Neural cell (in vitro differentiated cells): Measurements from ENCODE around the gene PNPLA4.

Source experiments
- EP300 ChIP-seq: fragments of 450-650 bp; conservative IDR thresholded peaks from 2 replicates; pipeline ENCODE4 v1.6.1; 2014; ENCODE audit warnings: antibody characterized with exemption, mild to moderate bottlenecking, moderate library complexity; ENCODE audit not compliant: poor library complexity, severe bottlenecking
- EZH2 ChIP-seq: fragments of 200-600, 300-800 bp; shearing (Covaris generic), sonication (generic); IDR thresholded peaks from 2 replicates; pipeline ENCODE4 v1.6.1; 2014; ENCODE audit warnings: antibody characterized with exemption, low read length, borderline replicate concordance, mild to moderate bottlenecking; ENCODE audit not compliant: insufficient read depth, poor library complexity, severe bottlenecking
- POLR2AphosphoS5 ChIP-seq: IDR thresholded peaks from 2 replicates; pipeline ENCODE4 v1.6.1; 2012
- TAF1 ChIP-seq: IDR thresholded peaks from 2 replicates; pipeline ENCODE4 v1.6.1; 2012; ENCODE audit warnings: low read depth
- TF ChIP-seq, protein P1 (sequence below): IDR thresholded peaks from 2 replicates; pipeline ENCODE4 v1.6.1; 2012; ENCODE audit warnings: borderline replicate concordance
- TF ChIP-seq, protein P2 (sequence below): fragments of 450-650 bp; IDR thresholded peaks from 2 replicates; pipeline ENCODE4 v1.5.1; 2014; ENCODE audit warnings: antibody characterized with exemption, mild to moderate bottlenecking, moderate library complexity; ENCODE audit not compliant: poor library complexity, severe bottlenecking

DNA sequence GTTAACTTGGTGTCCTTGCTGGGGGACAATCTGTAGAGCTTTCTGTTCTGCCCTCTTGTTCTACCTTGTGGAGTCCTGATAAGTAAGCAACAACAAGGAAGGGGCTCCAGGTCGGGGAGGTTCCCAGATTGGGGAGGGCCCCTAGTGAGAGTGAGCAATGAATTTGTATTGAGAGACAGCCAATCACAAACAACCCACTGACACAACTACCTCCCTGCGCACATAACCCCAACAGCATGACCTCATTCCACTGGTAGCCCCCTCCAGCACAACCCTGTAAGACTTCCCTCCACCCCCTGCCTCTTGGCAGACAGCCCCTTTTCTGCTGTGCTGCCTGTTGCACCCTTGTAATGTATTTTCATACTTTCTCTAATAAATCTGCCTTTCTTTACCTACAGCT is 19.7 kb upstream of the PNPLA4 start:
- TF ChIP-seq, protein P1, sequence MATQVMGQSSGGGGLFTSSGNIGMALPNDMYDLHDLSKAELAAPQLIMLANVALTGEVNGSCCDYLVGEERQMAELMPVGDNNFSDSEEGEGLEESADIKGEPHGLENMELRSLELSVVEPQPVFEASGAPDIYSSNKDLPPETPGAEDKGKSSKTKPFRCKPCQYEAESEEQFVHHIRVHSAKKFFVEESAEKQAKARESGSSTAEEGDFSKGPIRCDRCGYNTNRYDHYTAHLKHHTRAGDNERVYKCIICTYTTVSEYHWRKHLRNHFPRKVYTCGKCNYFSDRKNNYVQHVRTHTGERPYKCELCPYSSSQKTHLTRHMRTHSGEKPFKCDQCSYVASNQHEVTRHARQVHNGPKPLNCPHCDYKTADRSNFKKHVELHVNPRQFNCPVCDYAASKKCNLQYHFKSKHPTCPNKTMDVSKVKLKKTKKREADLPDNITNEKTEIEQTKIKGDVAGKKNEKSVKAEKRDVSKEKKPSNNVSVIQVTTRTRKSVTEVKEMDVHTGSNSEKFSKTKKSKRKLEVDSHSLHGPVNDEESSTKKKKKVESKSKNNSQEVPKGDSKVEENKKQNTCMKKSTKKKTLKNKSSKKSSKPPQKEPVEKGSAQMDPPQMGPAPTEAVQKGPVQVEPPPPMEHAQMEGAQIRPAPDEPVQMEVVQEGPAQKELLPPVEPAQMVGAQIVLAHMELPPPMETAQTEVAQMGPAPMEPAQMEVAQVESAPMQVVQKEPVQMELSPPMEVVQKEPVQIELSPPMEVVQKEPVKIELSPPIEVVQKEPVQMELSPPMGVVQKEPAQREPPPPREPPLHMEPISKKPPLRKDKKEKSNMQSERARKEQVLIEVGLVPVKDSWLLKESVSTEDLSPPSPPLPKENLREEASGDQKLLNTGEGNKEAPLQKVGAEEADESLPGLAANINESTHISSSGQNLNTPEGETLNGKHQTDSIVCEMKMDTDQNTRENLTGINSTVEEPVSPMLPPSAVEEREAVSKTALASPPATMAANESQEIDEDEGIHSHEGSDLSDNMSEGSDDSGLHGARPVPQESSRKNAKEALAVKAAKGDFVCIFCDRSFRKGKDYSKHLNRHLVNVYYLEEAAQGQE, result no peak
- TF ChIP-seq, protein P2, sequence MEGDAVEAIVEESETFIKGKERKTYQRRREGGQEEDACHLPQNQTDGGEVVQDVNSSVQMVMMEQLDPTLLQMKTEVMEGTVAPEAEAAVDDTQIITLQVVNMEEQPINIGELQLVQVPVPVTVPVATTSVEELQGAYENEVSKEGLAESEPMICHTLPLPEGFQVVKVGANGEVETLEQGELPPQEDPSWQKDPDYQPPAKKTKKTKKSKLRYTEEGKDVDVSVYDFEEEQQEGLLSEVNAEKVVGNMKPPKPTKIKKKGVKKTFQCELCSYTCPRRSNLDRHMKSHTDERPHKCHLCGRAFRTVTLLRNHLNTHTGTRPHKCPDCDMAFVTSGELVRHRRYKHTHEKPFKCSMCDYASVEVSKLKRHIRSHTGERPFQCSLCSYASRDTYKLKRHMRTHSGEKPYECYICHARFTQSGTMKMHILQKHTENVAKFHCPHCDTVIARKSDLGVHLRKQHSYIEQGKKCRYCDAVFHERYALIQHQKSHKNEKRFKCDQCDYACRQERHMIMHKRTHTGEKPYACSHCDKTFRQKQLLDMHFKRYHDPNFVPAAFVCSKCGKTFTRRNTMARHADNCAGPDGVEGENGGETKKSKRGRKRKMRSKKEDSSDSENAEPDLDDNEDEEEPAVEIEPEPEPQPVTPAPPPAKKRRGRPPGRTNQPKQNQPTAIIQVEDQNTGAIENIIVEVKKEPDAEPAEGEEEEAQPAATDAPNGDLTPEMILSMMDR, result no peak
- TF ChIP-seq POLR2AphosphoS5 (no peak), TAF1 (no peak), EP300 (no peak), EZH2 (no peak)
